ENCODE data around the gene APLNR.

Gene APLNR

GRCh38 chr11:57224537-57224936, 12.5 kb downstream of the APLNR start:
- no peaks in the 10 kb centered on the region for H3K9me3 ChIP-seq (ENCODE audit: insufficient read depth, low read length)
- peaks cover 72% of the 10 kb centered on the region for H3K27me3 ChIP-seq (ENCODE audit: low read depth, low read length)
- no peak overlapping the region for H3K4me2 ChIP-seq (ENCODE audit: low read length)
- H3K4me3 ChIP-seq (ENCODE audit: low read length): no peak overlapping the region
- no peak overlapping the region for H3K9ac ChIP-seq (ENCODE audit: low read length)
- H3K79me2 ChIP-seq (ENCODE audit: low read length): no peaks in the 10 kb centered on the region
- H4K20me1 ChIP-seq (ENCODE audit: insufficient read depth, low read length): no peaks in the 10 kb centered on the region
- H3K27ac ChIP-seq (ENCODE audit: low read length): no peak overlapping the region
- no peaks in the 10 kb centered on the region for H3K36me3 ChIP-seq (replicated peaks; ENCODE audit: low read depth, low read length)
- no peaks in the 10 kb centered on the region for H3K4me1 ChIP-seq (ENCODE audit: low read length)
- no peak overlapping the region for H2AFZ ChIP-seq (ENCODE audit: low read depth, low read length)
- TF ChIP-seq EZH2phosphoT487 (IDR thresholded peaks at IDR 0.05; ENCODE audit: low read depth): no peak
- TF ChIP-seq CTCF (IDR thresholded peaks at IDR 0.05; ENCODE audit: low read depth, low read length): no peak

- Histone ChIP-seq H3K27me3 (ENCODE audit: low read depth, low read length) (peaks cover 71% of the 10 kb centered on the region), H3K4me3 (ENCODE audit: low read length) (no peak overlapping the region), H3K27ac (ENCODE audit: low read length) (no peak overlapping the region), H3K9me3 (ENCODE audit: insufficient read depth, low read length) (no peaks in the 10 kb centered on the region), H3K79me2 (ENCODE audit: low read length) (no peaks in the 10 kb centered on the region), H3K36me3 (replicated peaks; ENCODE audit: low read depth, low read length) (no peaks in the 10 kb centered on the region), H3K9ac (ENCODE audit: low read length) (no peak overlapping the region), H3K4me1 (ENCODE audit: low read length) (no peaks in the 10 kb centered on the region), H2AFZ (ENCODE audit: low read depth, low read length) (no peak overlapping the region), H3K4me2 (ENCODE audit: low read length) (no peak overlapping the region), H4K20me1 (ENCODE audit: insufficient read depth, low read length) (no peaks in the 10 kb centered on the region)
- TF ChIP-seq CTCF (IDR thresholded peaks at IDR 0.05; ENCODE audit: low read depth, low read length) (no peak), EZH2phosphoT487 (IDR thresholded peaks at IDR 0.05; ENCODE audit: low read depth) (no peak)
Observed at GRCh38 chr11:57224128-57224527, 12.9 kb downstream of the APLNR start.

GRCh38 chr11:57223601-57224000, 13.4 kb downstream of the APLNR start:
- Histone ChIP-seq H3K4me2 (ENCODE audit: low read length) (no peak overlapping the region), H2AFZ (ENCODE audit: low read depth, low read length) (no peak overlapping the region), H3K4me1 (ENCODE audit: low read length) (no peaks in the 10 kb centered on the region), H4K20me1 (ENCODE audit: insufficient read depth, low read length) (no peaks in the 10 kb centered on the region), H3K9me3 (ENCODE audit: insufficient read depth, low read length) (no peaks in the 10 kb centered on the region), H3K27me3 (ENCODE audit: low read depth, low read length) (peaks cover 71% of the 10 kb centered on the region), H3K4me3 (ENCODE audit: low read length) (no peak overlapping the region), H3K36me3 (replicated peaks; ENCODE audit: low read depth, low read length) (no peaks in the 10 kb centered on the region), H3K9ac (ENCODE audit: low read length) (no peak overlapping the region), H3K79me2 (ENCODE audit: low read length) (no peaks in the 10 kb centered on the region), H3K27ac (ENCODE audit: low read length) (no peak overlapping the region)
- no peak for TF ChIP-seq CTCF (IDR thresholded peaks at IDR 0.05; ENCODE audit: low read depth, low read length)
- no peak for TF ChIP-seq EZH2phosphoT487 (IDR thresholded peaks at IDR 0.05; ENCODE audit: low read depth)

DNA sequence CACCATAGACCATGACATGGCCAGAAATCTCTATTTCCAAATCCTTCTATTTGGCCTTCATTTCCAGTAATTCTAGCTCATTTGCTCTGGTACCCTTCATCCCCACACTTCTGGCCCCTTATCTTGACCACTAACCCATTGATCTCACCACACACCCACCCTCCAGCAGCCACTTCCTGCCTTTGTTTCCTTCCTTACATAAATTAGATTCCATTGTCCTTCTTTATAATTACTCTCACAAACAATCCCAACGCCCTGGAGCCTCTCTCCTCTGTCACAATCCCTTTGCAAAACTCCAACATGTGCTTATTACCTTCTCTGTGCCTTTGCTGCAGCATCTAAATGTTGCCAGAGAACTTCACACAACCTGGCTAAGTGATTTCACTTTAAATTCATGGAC, 14.8 kb downstream of the APLNR start:
- peaks cover 65% of the 10 kb centered on the region for H3K27me3 ChIP-seq (ENCODE audit: low read depth, low read length)
- no peaks in the 10 kb centered on the region for H3K36me3 ChIP-seq (replicated peaks; ENCODE audit: low read depth, low read length)
- no peaks in the 10 kb centered on the region for H3K4me1 ChIP-seq (ENCODE audit: low read length)
- H3K9ac ChIP-seq (ENCODE audit: low read length): no peak overlapping the region
- no peak overlapping the region for H3K4me3 ChIP-seq (ENCODE audit: low read length)
- no peaks in the 10 kb centered on the region for H4K20me1 ChIP-seq (ENCODE audit: insufficient read depth, low read length)
- no peak overlapping the region for H3K27ac ChIP-seq (ENCODE audit: low read length)
- TF ChIP-seq EZH2phosphoT487 (IDR thresholded peaks at IDR 0.05; ENCODE audit: low read depth) (no peak), CTCF (IDR thresholded peaks at IDR 0.05; ENCODE audit: low read depth, low read length) (no peak)
- H2AFZ ChIP-seq (ENCODE audit: low read depth, low read length): no peak overlapping the region
- no peak overlapping the region for H3K4me2 ChIP-seq (ENCODE audit: low read length)
- no peaks in the 10 kb centered on the region for H3K79me2 ChIP-seq (ENCODE audit: low read length)
- H3K9me3 ChIP-seq (ENCODE audit: insufficient read depth, low read length): no peaks in the 10 kb centered on the region

Data from OCI-LY3 (cell line).